ENCODE measurements around the gene MPZL3.

DNA sequence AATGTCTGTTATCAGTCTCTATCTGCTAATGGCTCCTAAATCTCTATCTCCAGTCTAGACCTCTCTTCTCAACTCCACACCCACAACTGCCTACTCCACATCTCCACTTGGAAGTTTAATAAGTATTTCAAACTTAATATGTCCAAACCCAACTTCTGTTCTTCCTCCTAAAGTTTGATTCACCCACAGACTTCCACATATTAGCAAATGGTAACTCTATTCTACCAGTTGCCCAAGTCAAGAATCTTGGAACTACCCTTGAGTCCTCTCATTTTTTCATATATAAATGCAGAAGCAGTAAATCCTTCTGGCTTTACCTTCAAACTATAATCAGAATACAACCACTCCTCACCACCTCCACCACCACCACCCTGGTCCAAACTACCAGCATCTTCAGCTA lies 20.7 kb downstream of the MPZL3 start:
- TF ChIP-seq POLR2A (IDR thresholded peaks at IDR 0.05) = no peak
- TF ChIP-seq, protein P1, sequence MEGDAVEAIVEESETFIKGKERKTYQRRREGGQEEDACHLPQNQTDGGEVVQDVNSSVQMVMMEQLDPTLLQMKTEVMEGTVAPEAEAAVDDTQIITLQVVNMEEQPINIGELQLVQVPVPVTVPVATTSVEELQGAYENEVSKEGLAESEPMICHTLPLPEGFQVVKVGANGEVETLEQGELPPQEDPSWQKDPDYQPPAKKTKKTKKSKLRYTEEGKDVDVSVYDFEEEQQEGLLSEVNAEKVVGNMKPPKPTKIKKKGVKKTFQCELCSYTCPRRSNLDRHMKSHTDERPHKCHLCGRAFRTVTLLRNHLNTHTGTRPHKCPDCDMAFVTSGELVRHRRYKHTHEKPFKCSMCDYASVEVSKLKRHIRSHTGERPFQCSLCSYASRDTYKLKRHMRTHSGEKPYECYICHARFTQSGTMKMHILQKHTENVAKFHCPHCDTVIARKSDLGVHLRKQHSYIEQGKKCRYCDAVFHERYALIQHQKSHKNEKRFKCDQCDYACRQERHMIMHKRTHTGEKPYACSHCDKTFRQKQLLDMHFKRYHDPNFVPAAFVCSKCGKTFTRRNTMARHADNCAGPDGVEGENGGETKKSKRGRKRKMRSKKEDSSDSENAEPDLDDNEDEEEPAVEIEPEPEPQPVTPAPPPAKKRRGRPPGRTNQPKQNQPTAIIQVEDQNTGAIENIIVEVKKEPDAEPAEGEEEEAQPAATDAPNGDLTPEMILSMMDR (IDR thresholded peaks at IDR 0.05) = no peak
